Hepatocyte (in vitro differentiated cells): ENCODE data around the gene HADH. TPM values are rescaled to one million over a fixed set of nuclear protein-coding genes. Genes with fewer than 3 reads are reported as not detected.

Source experiments
- DNase-seq: peaks from one replicate; pipeline ENCODE4 v3.0.0-alpha.2; 2016; ENCODE audit warnings: low spot score
- H2AFZ ChIP-seq: fragments of 200-600 bp; sonication (generic); 2 replicates; pipeline ENCODE4 v1.6.0; 2016; ENCODE audit warnings: antibody characterized with exemption, mild to moderate bottlenecking
- H3K27ac ChIP-seq: fragments of 200-600 bp; sonication (generic); 2 replicates; pipeline ENCODE4 v1.5.1; 2016; ENCODE audit warnings: mild to moderate bottlenecking
- H3K27me3 ChIP-seq: fragments of 200-600 bp; sonication (generic); 2 replicates; pipeline ENCODE4 v1.6.1; 2016
- H3K36me3 ChIP-seq: fragments of 200-600 bp; sonication (generic); replicated peaks from 2 replicates; pipeline ENCODE4 v1.5.1; 2016; ENCODE audit warnings: low read depth; ENCODE audit not compliant: insufficient read depth
- H3K4me1 ChIP-seq: fragments of 200-600 bp; sonication (generic); 2 replicates; pipeline ENCODE4 v1.5.1; 2016; ENCODE audit warnings: mild to moderate bottlenecking, moderate library complexity; ENCODE audit not compliant: insufficient read depth
- H3K4me2 ChIP-seq: fragments of 200-600 bp; sonication (generic); 2 replicates; pipeline ENCODE4 v1.6.0; 2016
- H3K4me3 ChIP-seq: fragments of 200-600 bp; sonication (generic); 2 replicates; pipeline ENCODE4 v1.5.1; 2016; ENCODE audit warnings: mild to moderate bottlenecking
- H3K79me2 ChIP-seq: fragments of 200-600 bp; sonication (generic); 2 replicates; pipeline ENCODE4 v1.6.0; 2017; ENCODE audit warnings: mild to moderate bottlenecking
- H3K9me2 ChIP-seq: fragments of 200-600 bp; sonication (generic); replicated peaks from 2 replicates; pipeline ENCODE4 v1.6.0; 2017; ENCODE audit warnings: mild to moderate bottlenecking; ENCODE audit not compliant: insufficient read depth
- H3K9me3 ChIP-seq: fragments of 200-600 bp; sonication (generic); 2 replicates; pipeline ENCODE4 v1.5.1; 2016; ENCODE audit warnings: low read depth, mild to moderate bottlenecking
- H4K20me1 ChIP-seq: fragments of 200-600 bp; sonication (generic); 2 replicates; pipeline ENCODE4 v1.6.0; 2016; ENCODE audit warnings: mild to moderate bottlenecking; ENCODE audit not compliant: insufficient read depth, poor library complexity, severe bottlenecking
- EZH2 ChIP-seq: fragments of 200-600 bp; sonication (generic); IDR thresholded peaks from 2 replicates; pipeline ENCODE4 v1.6.1; 2016; ENCODE audit warnings: antibody characterized with exemption, mild to moderate bottlenecking, borderline replicate concordance
- EZH2phosphoT487 ChIP-seq: fragments of 200-600 bp; sonication (generic); IDR thresholded peaks from one replicate; pipeline ENCODE4 v1.6.1; 2018; ENCODE audit warnings: antibody characterized with exemption, mild to moderate bottlenecking, low read depth, moderate library complexity; ENCODE audit not compliant: unreplicated experiment, severe bottlenecking
- WGBS: methylation state at CpG from one replicate; pipeline ENCODE4 v1.1.6; 2016; ENCODE audit warnings: low lambda C conversion rate; ENCODE audit errors: missing lambda C conversion rate; 5-methylcytosine and 5-hydroxymethylcytosine counted together
- polyA plus RNA-seq: library from polyadenylated mRNA; unstranded; fragments of >200 nt; fragmentation: Nextera tagmentation; extraction: Ambion mirVana; gene quantifications from 2 replicates; pipeline ENCODE4 v1.2.1, GENCODE V29; 2016
- total RNA-seq: library from RNA; depleted of rRNA; stranded (reverse); fragments of >200 nt; gene quantifications from 2 replicates; pipeline ENCODE4 v1.2.3, GENCODE V29; 2014
- TF ChIP-seq, protein P1 (sequence below): fragments of 200-600 bp; sonication (generic); IDR thresholded peaks from 2 replicates; pipeline ENCODE4 v1.5.1; 2016; ENCODE audit warnings: antibody characterized with exemption, mild to moderate bottlenecking; ENCODE audit not compliant: poor library complexity

HADH gene
- total and polyA plus RNA-seq, 2 experiments from 2014 or later, result 76.7 to 83.5 TPM

DNA sequence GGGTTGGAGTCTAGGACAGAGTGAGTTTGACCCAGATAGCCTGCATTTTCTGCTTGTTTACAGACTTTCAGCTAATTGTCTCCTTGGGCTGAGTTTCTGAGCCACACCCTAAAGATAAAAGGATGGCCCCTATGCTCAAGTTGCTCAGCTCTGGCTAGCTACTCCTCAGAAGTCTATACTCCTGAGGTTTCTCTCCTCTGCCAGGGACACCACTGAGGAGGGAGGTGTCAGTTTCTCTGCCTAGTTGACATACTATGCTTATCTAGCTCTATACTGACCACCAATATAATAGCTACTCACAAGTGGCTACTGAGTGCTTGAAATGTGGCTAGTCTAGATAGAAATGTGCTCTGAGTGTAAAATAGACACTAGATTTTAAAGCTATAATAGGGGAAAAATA is 23.6 kb downstream of the HADH start:
- Histone ChIP-seq H3K36me3 (no peaks in the 10 kb centered on the region), H3K9me2 (no peaks in the 10 kb centered on the region), H4K20me1 (no peaks in the 10 kb centered on the region), H3K9me3 (no peaks in the 10 kb centered on the region), H3K27me3 (no peaks in the 10 kb centered on the region), H3K4me3 (no peak overlapping the region), H3K4me2 (no peak overlapping the region), H3K27ac (no peak overlapping the region), H3K4me1 (peaks cover 3% of the 10 kb centered on the region), H3K79me2 (peaks cover 9% of the 10 kb centered on the region), H2AFZ (no peak overlapping the region)
- no peak for DNase-seq
- TF ChIP-seq EZH2, result no peak
- no peak for TF ChIP-seq EZH2phosphoT487
- TF ChIP-seq, protein P1, sequence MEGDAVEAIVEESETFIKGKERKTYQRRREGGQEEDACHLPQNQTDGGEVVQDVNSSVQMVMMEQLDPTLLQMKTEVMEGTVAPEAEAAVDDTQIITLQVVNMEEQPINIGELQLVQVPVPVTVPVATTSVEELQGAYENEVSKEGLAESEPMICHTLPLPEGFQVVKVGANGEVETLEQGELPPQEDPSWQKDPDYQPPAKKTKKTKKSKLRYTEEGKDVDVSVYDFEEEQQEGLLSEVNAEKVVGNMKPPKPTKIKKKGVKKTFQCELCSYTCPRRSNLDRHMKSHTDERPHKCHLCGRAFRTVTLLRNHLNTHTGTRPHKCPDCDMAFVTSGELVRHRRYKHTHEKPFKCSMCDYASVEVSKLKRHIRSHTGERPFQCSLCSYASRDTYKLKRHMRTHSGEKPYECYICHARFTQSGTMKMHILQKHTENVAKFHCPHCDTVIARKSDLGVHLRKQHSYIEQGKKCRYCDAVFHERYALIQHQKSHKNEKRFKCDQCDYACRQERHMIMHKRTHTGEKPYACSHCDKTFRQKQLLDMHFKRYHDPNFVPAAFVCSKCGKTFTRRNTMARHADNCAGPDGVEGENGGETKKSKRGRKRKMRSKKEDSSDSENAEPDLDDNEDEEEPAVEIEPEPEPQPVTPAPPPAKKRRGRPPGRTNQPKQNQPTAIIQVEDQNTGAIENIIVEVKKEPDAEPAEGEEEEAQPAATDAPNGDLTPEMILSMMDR, result no peak

DNA sequence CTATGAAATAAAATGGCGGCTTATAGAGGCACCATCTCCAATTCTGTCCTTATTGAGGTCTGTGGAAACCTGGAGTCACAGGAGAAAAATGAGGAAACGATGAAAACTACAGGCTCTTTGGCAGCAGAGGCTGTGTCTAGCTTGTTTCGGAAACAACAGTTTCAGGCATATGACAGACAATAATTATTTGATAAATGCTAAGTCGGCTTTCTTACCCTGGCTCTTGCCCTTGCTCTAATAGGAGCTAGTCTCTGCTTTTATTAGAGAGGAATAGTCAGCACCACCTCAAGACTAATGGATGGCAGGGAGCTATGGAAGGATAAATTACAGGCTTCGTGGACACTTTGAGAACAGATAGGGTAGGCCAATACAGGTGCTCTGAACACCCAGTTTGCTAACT is 24.3 kb downstream of the HADH start:
- Histone ChIP-seq H3K27ac (no peak overlapping the region), H3K4me3 (no peak overlapping the region), H3K4me2 (no peak overlapping the region), H3K9me2 (no peaks in the 10 kb centered on the region), H3K27me3 (no peaks in the 10 kb centered on the region), H4K20me1 (no peaks in the 10 kb centered on the region), H3K9me3 (no peaks in the 10 kb centered on the region), H3K36me3 (no peaks in the 10 kb centered on the region), H3K79me2 (peaks cover 3% of the 10 kb centered on the region), H2AFZ (no peak overlapping the region), H3K4me1 (peaks cover 3% of the 10 kb centered on the region)
- TF ChIP-seq EZH2 (no peak), EZH2phosphoT487 (no peak)
- TF ChIP-seq, protein P1, result no peak
- 96% methylated on average over 5 of the region's 5 CpGs for WGBS
- DNase-seq, result no peak

DNA sequence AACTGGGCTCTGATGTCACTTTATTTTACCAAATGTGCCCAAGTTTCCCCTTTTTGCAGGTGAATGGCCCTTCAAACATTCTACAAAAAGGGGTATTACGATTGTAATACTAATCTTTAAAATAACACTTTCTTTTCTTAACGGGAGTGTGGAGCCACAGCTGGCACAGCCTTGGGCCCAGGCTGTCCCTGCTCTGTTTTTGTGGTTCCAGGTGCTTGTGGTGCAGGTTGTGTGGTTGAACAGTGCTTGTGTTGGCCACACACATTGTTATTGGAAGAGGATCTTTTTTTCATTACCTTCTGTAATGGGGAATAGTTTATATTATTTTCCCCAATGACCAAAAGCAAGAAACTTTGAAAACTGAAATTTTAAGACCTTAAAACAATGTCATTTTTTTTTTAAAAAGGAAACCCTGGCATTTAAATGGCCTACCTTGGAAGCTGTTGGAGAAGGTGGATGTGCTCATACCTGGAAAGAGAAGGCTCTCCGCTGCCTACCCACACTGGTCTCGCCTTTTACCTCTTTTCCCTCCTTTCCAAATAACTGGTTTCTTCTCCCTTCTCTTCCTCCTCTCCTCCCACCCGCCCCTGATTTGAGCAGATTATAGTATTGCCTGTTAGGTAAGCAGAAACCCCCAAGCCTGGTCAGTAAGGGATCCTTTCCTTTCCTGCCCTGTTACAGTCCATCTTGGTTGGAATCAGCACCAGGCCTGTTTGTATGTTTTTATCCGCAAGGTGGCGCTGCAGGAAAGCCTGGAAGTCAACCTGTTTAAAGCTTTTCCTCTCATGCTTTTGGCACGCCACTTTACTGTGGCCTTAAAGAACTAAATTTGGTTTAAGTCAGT is 28.6 kb downstream of the HADH start:
- Histone ChIP-seq H3K4me3 (no peak overlapping the region), H3K9me3 (no peaks in the 10 kb centered on the region), H2AFZ (no peak overlapping the region), H3K9me2 (no peaks in the 10 kb centered on the region), H3K4me2 (no peak overlapping the region), H3K36me3 (no peaks in the 10 kb centered on the region), H3K27ac (no peak overlapping the region), H4K20me1 (no peaks in the 10 kb centered on the region), H3K79me2 (no peaks in the 10 kb centered on the region), H3K27me3 (no peaks in the 10 kb centered on the region), H3K4me1 (peaks cover under 1% of the 10 kb centered on the region)
- 41% methylated on average over 8 of the region's 8 CpGs for WGBS
- peak; percentile 87 for DNase-seq
- TF ChIP-seq EZH2phosphoT487 (no peak), EZH2 (no peak)
- TF ChIP-seq, protein P1, result peak; percentile 87

DNA sequence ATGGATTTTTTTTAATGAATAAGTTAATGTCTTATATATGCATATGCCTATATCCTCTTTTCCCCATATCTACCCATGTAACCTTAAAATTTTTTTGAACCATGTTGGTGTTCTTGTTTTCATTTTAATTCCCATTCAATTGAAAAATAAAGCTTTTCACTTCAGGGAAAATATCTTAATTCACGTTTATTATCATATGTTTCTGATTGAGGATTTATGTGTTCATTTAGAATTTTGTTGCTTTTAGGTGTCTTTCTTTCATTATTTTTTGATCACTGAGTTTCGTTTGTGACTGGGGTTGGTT is 29.1 kb downstream of the HADH start:
- WGBS, result 45% methylated on average over 2 of the region's 2 CpGs
- no peaks in the 10 kb centered on the region for H3K9me3 ChIP-seq
- no peaks in the 10 kb centered on the region for H3K79me2 ChIP-seq
- no peak overlapping the region for H2AFZ ChIP-seq
- H4K20me1 ChIP-seq, result no peaks in the 10 kb centered on the region
- no peak for DNase-seq
- no peaks in the 10 kb centered on the region for H3K4me1 ChIP-seq
- no peak overlapping the region for H3K27ac ChIP-seq
- no peak overlapping the region for H3K4me3 ChIP-seq
- H3K36me3 ChIP-seq, result peaks cover 1% of the 10 kb centered on the region
- no peaks in the 10 kb centered on the region for H3K9me2 ChIP-seq
- TF ChIP-seq EZH2phosphoT487 (no peak), EZH2 (no peak)
- TF ChIP-seq, protein P1, result no peak
- H3K4me2 ChIP-seq, result no peak overlapping the region
- H3K27me3 ChIP-seq, result no peaks in the 10 kb centered on the region
